ENCODE results near the gene CHMP6. TPM values are rescaled to one million over a fixed set of nuclear protein-coding genes. Genes with fewer than 3 reads are reported as not detected.

CHMP6 gene
- total RNA-seq, 1 donor from 2014 or later = 31.1 TPM

DNA sequence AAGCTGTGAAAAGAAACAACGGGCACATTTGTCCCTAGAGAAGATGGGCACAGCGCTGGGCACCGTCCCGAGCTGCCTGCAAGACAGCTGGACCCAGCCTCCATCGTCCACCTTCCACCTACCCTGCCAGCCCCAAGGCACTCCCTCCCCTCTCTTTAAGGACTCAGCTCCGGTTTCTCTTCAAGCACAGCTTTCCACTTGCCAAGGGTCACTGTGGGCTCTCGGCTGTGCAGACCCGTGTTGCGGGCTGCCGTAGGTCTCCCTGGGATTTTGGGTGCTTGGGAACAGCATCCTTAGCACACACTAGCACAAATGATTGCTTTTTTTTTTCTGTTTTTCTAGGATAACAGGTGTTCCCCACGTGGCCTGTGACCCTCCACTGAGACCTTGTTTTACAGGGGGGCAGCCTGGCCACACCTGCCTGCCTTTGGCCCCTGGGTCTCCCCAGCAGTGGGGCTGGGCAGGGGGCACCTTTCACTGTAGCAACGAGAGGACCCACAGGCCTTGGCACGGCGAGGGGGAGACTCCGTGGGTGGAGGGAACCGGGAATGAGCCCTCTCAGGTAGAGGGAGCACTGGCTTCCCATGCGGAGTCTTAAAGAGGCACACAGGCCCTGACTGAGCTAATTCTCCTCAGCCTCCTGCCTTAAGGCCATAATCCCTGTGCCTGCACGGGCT, 1.4 kb downstream of the CHMP6 start:
- peak overlapping the region; percentile 69 for H3K4me3 Mint-ChIP-seq (ENCODE audit: unreplicated experiment)
- H3K9me3 Mint-ChIP-seq (ENCODE audit: unreplicated experiment) = no peaks in the 10 kb centered on the region
- no peak for DNase-seq (ENCODE audit: extremely low spot score, unreplicated experiment)
- TF ChIP-seq, protein P1, sequence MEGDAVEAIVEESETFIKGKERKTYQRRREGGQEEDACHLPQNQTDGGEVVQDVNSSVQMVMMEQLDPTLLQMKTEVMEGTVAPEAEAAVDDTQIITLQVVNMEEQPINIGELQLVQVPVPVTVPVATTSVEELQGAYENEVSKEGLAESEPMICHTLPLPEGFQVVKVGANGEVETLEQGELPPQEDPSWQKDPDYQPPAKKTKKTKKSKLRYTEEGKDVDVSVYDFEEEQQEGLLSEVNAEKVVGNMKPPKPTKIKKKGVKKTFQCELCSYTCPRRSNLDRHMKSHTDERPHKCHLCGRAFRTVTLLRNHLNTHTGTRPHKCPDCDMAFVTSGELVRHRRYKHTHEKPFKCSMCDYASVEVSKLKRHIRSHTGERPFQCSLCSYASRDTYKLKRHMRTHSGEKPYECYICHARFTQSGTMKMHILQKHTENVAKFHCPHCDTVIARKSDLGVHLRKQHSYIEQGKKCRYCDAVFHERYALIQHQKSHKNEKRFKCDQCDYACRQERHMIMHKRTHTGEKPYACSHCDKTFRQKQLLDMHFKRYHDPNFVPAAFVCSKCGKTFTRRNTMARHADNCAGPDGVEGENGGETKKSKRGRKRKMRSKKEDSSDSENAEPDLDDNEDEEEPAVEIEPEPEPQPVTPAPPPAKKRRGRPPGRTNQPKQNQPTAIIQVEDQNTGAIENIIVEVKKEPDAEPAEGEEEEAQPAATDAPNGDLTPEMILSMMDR (IDR thresholded peaks at IDR 0.05) = no peak
- H3K36me3 Mint-ChIP-seq (ENCODE audit: unreplicated experiment) = peaks cover 6% of the 10 kb centered on the region
- no peaks in the 10 kb centered on the region for H3K27me3 Mint-ChIP-seq (ENCODE audit: unreplicated experiment)
- H3K4me1 Mint-ChIP-seq (ENCODE audit: unreplicated experiment) = peaks cover 23% of the 10 kb centered on the region
- peak overlapping the region; percentile 18 for H3K27ac Mint-ChIP-seq (ENCODE audit: unreplicated experiment)

DNA sequence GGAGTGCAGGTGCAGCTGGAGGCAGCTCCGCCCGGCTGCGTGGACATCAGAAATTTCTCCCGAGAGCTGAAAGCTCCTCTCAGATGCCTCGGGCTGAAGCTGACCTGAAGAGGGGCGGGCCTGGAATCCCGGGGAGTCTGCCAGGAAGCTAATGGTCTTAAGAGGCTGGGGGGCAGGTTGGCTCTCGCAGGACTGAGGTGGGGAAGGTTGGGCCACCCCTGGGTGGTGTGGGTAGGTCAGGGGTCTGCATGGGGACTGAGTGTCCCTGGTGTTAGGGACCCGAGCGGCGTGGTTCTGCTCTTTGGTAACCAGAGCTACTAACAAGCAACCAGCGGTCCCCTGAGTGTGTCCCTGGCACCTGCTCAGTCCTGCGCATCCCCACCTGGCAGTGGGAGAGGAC, 3.5 kb downstream of the CHMP6 start:
- peaks cover 16% of the 10 kb centered on the region for H3K4me1 Mint-ChIP-seq (ENCODE audit: unreplicated experiment)
- H3K27ac Mint-ChIP-seq (ENCODE audit: unreplicated experiment) = no peak overlapping the region
- H3K9me3 Mint-ChIP-seq (ENCODE audit: unreplicated experiment) = no peaks in the 10 kb centered on the region
- no peaks in the 10 kb centered on the region for H3K27me3 Mint-ChIP-seq (ENCODE audit: unreplicated experiment)
- DNase-seq (ENCODE audit: extremely low spot score, unreplicated experiment) = no peak
- H3K4me3 Mint-ChIP-seq (ENCODE audit: unreplicated experiment) = no peak overlapping the region
- TF ChIP-seq, protein P1 (IDR thresholded peaks at IDR 0.05) = no peak
- peaks cover 12% of the 10 kb centered on the region for H3K36me3 Mint-ChIP-seq (ENCODE audit: unreplicated experiment)

GRCh38 chr17:80996422-80997305, 5.0 kb downstream of the CHMP6 start:
- no peak for DNase-seq (ENCODE audit: extremely low spot score, unreplicated experiment)
- peaks cover 5% of the 10 kb centered on the region for H3K27me3 Mint-ChIP-seq (ENCODE audit: unreplicated experiment)

DNA sequence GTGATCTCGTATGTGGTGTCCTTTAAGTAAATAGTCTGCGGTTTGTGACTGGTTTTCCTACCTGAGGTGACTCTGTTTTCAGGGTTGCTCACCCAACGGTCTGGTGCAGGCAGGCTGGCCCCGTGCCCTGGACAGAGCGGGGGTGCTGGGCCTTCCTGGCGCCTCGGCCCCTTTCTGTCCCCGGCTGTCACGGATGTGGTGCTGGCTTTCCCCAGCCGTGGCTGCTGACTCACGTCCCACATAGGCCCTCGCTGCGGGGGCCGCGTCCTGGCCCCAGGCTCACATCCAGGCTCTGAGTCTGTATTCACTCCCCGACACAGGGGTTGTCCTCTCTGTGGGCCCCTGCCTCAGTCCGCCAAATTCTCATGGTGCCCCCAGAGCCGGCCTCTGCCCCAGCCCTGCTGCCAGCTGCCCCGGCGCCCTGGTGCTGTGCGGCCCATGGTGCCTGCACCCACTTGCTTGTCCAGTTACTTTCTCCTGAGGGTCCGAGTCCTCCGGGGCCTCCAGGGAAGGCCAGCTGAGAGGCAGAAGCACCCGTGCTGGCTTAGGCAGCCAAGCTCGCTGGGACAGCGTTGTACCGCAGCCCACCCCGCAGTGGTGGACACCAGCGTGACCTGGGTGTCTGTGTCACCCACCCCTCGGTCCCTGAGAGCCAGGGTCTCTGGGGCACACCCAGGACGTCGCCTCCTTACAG, 5.9 kb downstream of the CHMP6 start:
- DNase-seq (ENCODE audit: extremely low spot score, unreplicated experiment) = no peak
- peaks cover 15% of the 10 kb centered on the region for H3K4me1 Mint-ChIP-seq (ENCODE audit: unreplicated experiment)
- peaks cover 10% of the 10 kb centered on the region for H3K27me3 Mint-ChIP-seq (ENCODE audit: unreplicated experiment)

More at GRCh38 chr17:80996422-80997305, 5.0 kb downstream of the CHMP6 start:
- Mint-ChIP-seq H3K36me3 (ENCODE audit: unreplicated experiment) (peaks cover 12% of the 10 kb centered on the region), H3K4me3 (ENCODE audit: unreplicated experiment) (no peak overlapping the region), H3K27ac (ENCODE audit: unreplicated experiment) (no peak overlapping the region), H3K4me1 (ENCODE audit: unreplicated experiment) (peaks cover 15% of the 10 kb centered on the region), H3K9me3 (ENCODE audit: unreplicated experiment) (no peaks in the 10 kb centered on the region)
- TF ChIP-seq, protein P1 (IDR thresholded peaks at IDR 0.05) = no peak

More for the DNA sequence above, 5.9 kb downstream of the CHMP6 start:
- no peak overlapping the region for H3K27ac Mint-ChIP-seq (ENCODE audit: unreplicated experiment)
- no peak overlapping the region for H3K4me3 Mint-ChIP-seq (ENCODE audit: unreplicated experiment)
- H3K36me3 Mint-ChIP-seq (ENCODE audit: unreplicated experiment) = peaks cover 12% of the 10 kb centered on the region
- TF ChIP-seq, protein P1 (IDR thresholded peaks at IDR 0.05) = no peak
- H3K9me3 Mint-ChIP-seq (ENCODE audit: unreplicated experiment) = no peaks in the 10 kb centered on the region
